Glutamatergic neuron (in vitro differentiated cells): ENCODE measurements around the gene YPEL1. TPM values are rescaled to one million over a fixed set of nuclear protein-coding genes. Genes with fewer than 3 reads are reported as not detected.

Experiments used
- DNase-seq: peaks from one replicate; pipeline ENCODE4 v3.0.0; 2022
- H3K27ac Mint-ChIP-seq: one replicate; pipeline ENCODE4 v1.8.0; 2020; ENCODE audit warnings: mild to moderate bottlenecking, mixed read lengths, inconsistent platforms; ENCODE audit not compliant: unreplicated experiment
- H3K27me3 Mint-ChIP-seq: one replicate; pipeline ENCODE4 v1.8.0; 2020; ENCODE audit warnings: mild to moderate bottlenecking, moderate library complexity, mixed read lengths, inconsistent platforms; ENCODE audit not compliant: unreplicated experiment
- H3K36me3 Mint-ChIP-seq: one replicate; pipeline ENCODE4 v1.8.0; 2020; ENCODE audit warnings: mild to moderate bottlenecking, mixed read lengths, inconsistent platforms; ENCODE audit not compliant: unreplicated experiment
- H3K4me1 Mint-ChIP-seq: one replicate; pipeline ENCODE4 v1.8.0; 2020; ENCODE audit warnings: mild to moderate bottlenecking, low read depth, mixed read lengths, inconsistent platforms; ENCODE audit not compliant: unreplicated experiment
- H3K4me3 Mint-ChIP-seq: one replicate; pipeline ENCODE4 v1.8.0; 2020; ENCODE audit warnings: mild to moderate bottlenecking, mixed read lengths, inconsistent platforms; ENCODE audit not compliant: unreplicated experiment
- H3K9me3 Mint-ChIP-seq: one replicate; pipeline ENCODE4 v1.8.0; 2020; ENCODE audit warnings: mild to moderate bottlenecking, moderate library complexity, mixed read lengths, inconsistent platforms; ENCODE audit not compliant: unreplicated experiment
- total RNA-seq: library from RNA; stranded (reverse); fragmentation: NEBNext Ultra II Directional; extraction: Animal tissue kit (Norgen Biotek cat#: 25700); gene quantifications from one replicate; pipeline ENCODE4 v1.2.1, GENCODE V29; 2021; ENCODE audit not compliant: unreplicated experiment
- TF ChIP-seq, protein P1 (sequence below): fragments of 200-600 bp; sonication (generic); IDR thresholded peaks from one replicate; pipeline ENCODE4 v1.5.0; 2021; ENCODE audit not compliant: partially characterized antibody, unreplicated experiment

YPEL1 gene
- total RNA-seq, 1 donor from 2014 or later: 71.2 TPM

DNA sequence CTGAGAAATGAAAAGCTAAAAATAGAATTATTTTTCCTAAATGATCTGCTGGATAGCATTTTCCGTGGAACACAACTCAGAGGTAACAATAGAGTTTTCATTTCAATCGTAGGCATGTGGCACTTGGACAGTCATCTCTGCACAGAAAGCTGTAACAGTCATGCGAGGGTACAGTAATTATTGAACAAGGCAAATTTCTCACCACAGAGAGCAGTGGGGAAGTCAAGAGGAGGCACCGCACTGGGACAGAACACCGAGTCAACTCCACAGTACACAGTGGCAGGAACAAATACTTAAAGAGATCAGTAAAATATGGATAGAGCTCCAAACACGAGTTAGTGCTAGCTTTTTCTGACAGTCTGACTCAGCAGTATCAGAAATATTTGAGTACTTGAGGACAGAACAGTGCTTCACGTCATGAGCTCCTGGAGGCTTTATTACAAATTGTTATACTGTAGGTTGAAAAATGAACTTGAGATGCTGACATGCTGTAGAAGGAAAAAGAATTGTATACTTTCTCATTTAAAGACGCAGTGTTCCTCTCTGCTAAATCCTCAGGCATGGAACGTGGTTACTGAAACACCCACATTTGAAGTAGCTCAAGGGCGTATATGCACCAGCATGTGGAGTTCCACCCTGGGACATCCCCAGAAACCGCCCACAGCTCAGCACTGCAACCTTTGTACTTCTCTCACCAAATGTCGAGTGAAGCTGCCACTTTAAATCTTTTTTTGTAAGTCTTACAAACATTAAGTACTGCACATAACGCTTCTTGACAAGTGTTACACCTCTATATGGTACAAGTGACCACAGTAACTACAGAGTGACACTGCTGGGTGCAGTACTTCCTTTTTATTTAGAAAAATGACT is 27.4 kb upstream of the YPEL1 start:
- TF ChIP-seq, protein P1, sequence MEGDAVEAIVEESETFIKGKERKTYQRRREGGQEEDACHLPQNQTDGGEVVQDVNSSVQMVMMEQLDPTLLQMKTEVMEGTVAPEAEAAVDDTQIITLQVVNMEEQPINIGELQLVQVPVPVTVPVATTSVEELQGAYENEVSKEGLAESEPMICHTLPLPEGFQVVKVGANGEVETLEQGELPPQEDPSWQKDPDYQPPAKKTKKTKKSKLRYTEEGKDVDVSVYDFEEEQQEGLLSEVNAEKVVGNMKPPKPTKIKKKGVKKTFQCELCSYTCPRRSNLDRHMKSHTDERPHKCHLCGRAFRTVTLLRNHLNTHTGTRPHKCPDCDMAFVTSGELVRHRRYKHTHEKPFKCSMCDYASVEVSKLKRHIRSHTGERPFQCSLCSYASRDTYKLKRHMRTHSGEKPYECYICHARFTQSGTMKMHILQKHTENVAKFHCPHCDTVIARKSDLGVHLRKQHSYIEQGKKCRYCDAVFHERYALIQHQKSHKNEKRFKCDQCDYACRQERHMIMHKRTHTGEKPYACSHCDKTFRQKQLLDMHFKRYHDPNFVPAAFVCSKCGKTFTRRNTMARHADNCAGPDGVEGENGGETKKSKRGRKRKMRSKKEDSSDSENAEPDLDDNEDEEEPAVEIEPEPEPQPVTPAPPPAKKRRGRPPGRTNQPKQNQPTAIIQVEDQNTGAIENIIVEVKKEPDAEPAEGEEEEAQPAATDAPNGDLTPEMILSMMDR: no peak
- Mint-ChIP-seq H3K4me3 (no peak overlapping the region), H3K27ac (no peak overlapping the region), H3K4me1 (peaks cover 24% of the 10 kb centered on the region), H3K27me3 (peaks cover 10% of the 10 kb centered on the region), H3K9me3 (peaks cover 10% of the 10 kb centered on the region), H3K36me3 (peaks cover 7% of the 10 kb centered on the region)
- no peak for DNase-seq

DNA sequence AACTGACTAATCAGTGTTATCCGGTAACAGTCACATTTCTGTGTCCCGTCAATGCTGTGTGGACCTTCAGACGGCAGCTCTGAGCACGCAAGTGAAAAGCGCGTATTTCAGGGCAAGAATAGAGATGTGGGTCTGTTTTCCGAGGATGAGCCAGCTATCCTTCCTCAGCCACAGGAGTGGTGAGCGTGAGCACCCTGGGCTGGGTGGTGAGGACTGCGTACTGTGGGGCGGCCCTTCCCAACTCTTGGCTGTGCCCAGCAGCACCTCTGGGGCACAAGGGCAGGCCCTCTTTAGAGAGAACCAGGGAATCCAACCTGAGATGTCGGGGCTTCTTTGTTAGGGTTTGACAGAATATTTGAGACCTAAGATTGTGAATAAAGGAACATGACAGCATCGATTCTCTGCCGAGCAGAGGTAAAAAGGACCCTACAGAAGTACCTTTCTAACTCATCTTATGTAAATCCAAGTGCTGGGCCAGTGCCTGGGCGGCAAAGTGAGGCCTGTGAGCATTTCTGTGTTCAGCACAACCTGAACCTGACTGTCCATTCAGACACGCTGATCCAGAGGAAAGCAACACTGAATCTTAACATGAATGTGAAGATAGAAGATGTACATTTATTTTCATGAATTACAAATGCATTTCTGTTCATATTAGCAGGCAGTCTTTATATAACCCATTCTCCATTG is 26.5 kb upstream of the YPEL1 start:
- peaks cover 9% of the 10 kb centered on the region for H3K9me3 Mint-ChIP-seq
- peaks cover 10% of the 10 kb centered on the region for H3K27me3 Mint-ChIP-seq
- no peak overlapping the region for H3K4me3 Mint-ChIP-seq
- peaks cover 23% of the 10 kb centered on the region for H3K4me1 Mint-ChIP-seq
- TF ChIP-seq, protein P1: no peak
- no peak for DNase-seq
- peaks cover 7% of the 10 kb centered on the region for H3K36me3 Mint-ChIP-seq
- H3K27ac Mint-ChIP-seq: no peak overlapping the region

- Mint-ChIP-seq H3K27me3 (peaks cover 9% of the 10 kb centered on the region), H3K4me1 (peaks cover 26% of the 10 kb centered on the region), H3K36me3 (peaks cover 7% of the 10 kb centered on the region), H3K4me3 (no peak overlapping the region), H3K27ac (no peak overlapping the region), H3K9me3 (peaks cover 9% of the 10 kb centered on the region)
- TF ChIP-seq, protein P1: no peak
- no peak for DNase-seq
Measured at GRCh38 chr22:21761086-21761485, 25.5 kb upstream of the YPEL1 start.

GRCh38 chr22:21760640-21761039 is 25.0 kb upstream of the YPEL1 start:
- peaks cover 7% of the 10 kb centered on the region for H3K36me3 Mint-ChIP-seq
- H3K4me3 Mint-ChIP-seq: no peak overlapping the region
- peaks cover 30% of the 10 kb centered on the region for H3K4me1 Mint-ChIP-seq
- peaks cover 9% of the 10 kb centered on the region for H3K27me3 Mint-ChIP-seq
- H3K27ac Mint-ChIP-seq: no peak overlapping the region
- no peak for DNase-seq
- H3K9me3 Mint-ChIP-seq: peaks cover 9% of the 10 kb centered on the region
- TF ChIP-seq, protein P1: no peak
